PC-3 (cell line): Measurements from ENCODE around the gene SEC62. TPM values are rescaled to one million over a fixed set of nuclear protein-coding genes. Genes with fewer than 3 reads are reported as not detected.

Experiments
- ATAC-seq: fragments of 200-7000 bp; cut with Tn5 transposase; 2 replicates; pipeline ENCODE4 v1.9.1; 2020; ENCODE audit warnings: mild to moderate bottlenecking, moderate library complexity
- BruUV-seq: library from RNA; stranded (reverse); fragments of 400-500 nt; replicated peaks from 2 replicates; lab custom pipeline; 2021; lab: Mats Ljungman, UMichigan
- CTCF ChIA-PET: fragments of 300-600 bp; sonication (Branson Sonifier 250); formaldehyde crosslinking; loops from one replicate; lab custom pipeline; 2022; ENCODE audit warnings: antibody characterized with exemption; lab: Charles Lee
- POLR2A ChIA-PET: fragments of 300-600 bp; sonication (Branson Sonifier 250); formaldehyde crosslinking; loops from one replicate; lab custom pipeline; 2022; ENCODE audit warnings: antibody characterized with exemption; ENCODE audit not compliant: unreplicated experiment; lab: Charles Lee
- DNase-seq: peaks from one replicate; pipeline ENCODE4 v3.0.0-alpha.2; 2015
- H2AFZ ChIP-seq: fragments of 300-600 bp; sonication (generic); 2 replicates; pipeline ENCODE4 v1.6.0; 2016; ENCODE audit warnings: antibody characterized with exemption, low read length
- H3F3A ChIP-seq: fragments of 300-600 bp; sonication (generic); one replicate; pipeline ENCODE4 v1.6.0; 2017; ENCODE audit warnings: antibody characterized with exemption, low read length, control low read depth, mild to moderate bottlenecking; ENCODE audit not compliant: unreplicated experiment
- H3K27ac ChIP-seq: fragments of 300-600 bp; sonication (generic); 2 replicates; pipeline ENCODE4 v1.5.1; 2016; ENCODE audit warnings: mild to moderate bottlenecking, low read length
- H3K27me3 ChIP-seq: fragments of 300-600 bp; sonication (generic); 2 replicates; pipeline ENCODE4 v1.6.1; 2016; ENCODE audit warnings: low read length, mixed read lengths
- H3K36me3 ChIP-seq: fragments of 300-600 bp; sonication (generic); 2 replicates; pipeline ENCODE4 v1.6.1; 2016; ENCODE audit warnings: low read depth, mixed run types, low read length, mixed read lengths
- H3K4me1 ChIP-seq: fragments of 300-600 bp; sonication (generic); 2 replicates; pipeline ENCODE4 v1.5.1; 2016; ENCODE audit warnings: low read length; ENCODE audit not compliant: insufficient read depth
- H3K4me2 ChIP-seq: fragments of 300-600 bp; sonication (generic); 2 replicates; pipeline ENCODE4 v1.6.0; 2016; ENCODE audit warnings: low read length
- H3K4me3 ChIP-seq: fragments of 300-600 bp; sonication (generic); 2 replicates; pipeline ENCODE4 v1.5.1; 2016; ENCODE audit warnings: mild to moderate bottlenecking, low read length, mixed read lengths
- H3K79me2 ChIP-seq: fragments of 300-600 bp; sonication (generic); 2 replicates; pipeline ENCODE4 v1.6.1; 2017; ENCODE audit warnings: low read length, mixed read lengths
- H3K9ac ChIP-seq: fragments of 300-600 bp; sonication (generic); 2 replicates; pipeline ENCODE4 v1.6.0; 2016; ENCODE audit warnings: mild to moderate bottlenecking, low read length
- H3K9me2 ChIP-seq: fragments of 300-600 bp; sonication (generic); replicated peaks from 2 replicates; pipeline ENCODE4 v1.6.1; 2016; ENCODE audit warnings: mixed run types, low read length, mixed read lengths
- H3K9me3 ChIP-seq: fragments of 300-600 bp; sonication (generic); 2 replicates; pipeline ENCODE4 v1.6.1; 2016; ENCODE audit warnings: low read length, mixed read lengths
- H4K20me1 ChIP-seq: fragments of 300-600 bp; sonication (generic); 2 replicates; pipeline ENCODE4 v1.6.1; 2016; ENCODE audit warnings: low read length, mixed read lengths
- CTCF ChIP-seq: fragments of 300-600 bp; sonication (generic); conservative IDR thresholded peaks from 2 replicates; pipeline ENCODE4 v1.5.1; 2017; ENCODE audit warnings: antibody characterized with exemption, low read depth, mild to moderate bottlenecking, low read length
- EZH2 ChIP-seq: fragments of 300-600 bp; sonication (generic); IDR thresholded peaks from one replicate; pipeline ENCODE4 v1.6.1; 2017; ENCODE audit warnings: antibody characterized with exemption, mild to moderate bottlenecking, low read length; ENCODE audit not compliant: unreplicated experiment
- EZH2phosphoT487 ChIP-seq: fragments of 300-600 bp; sonication (generic); IDR thresholded peaks from 2 replicates; pipeline ENCODE4 v1.6.1; 2018; ENCODE audit warnings: mild to moderate bottlenecking, antibody characterized with exemption, low read length, borderline replicate concordance
- intact Hi-C: fragments of 100-400 bp; cut with micrococcal nuclease; formaldehyde crosslinking; loops from 2 replicates; pipeline ENCODE4 v1.9.0; 2023
- total RNA-seq: library from RNA; depleted of rRNA; stranded (reverse); fragments of >200 nt; gene quantifications from 2 replicates; pipeline ENCODE4 v1.2.3, GENCODE V29; 2014

SEC62 gene
- total RNA-seq, 1 experiment from 2014 or later = 31.8 TPM

DNA sequence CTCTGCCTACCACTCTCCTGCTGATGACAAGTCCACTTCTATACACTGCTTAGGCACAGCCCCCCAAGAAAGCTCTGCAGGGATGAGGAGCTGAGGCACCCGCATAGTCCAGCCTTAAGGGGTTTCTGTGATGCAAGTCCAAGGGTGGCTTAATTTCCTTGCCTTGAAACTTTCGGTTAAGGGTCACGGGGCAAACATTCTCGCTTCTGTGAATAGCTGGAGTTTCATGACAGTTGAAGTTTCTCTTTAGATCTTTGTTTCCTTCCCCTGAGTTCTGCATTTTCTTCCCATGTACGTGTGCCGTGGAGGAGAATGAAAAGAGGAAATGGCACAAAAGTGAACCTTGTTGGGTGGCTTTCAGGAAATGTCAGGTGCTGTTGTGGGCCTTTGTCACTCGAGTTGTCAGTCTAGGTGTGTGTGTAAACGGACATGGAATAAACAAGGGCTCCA is 78.2 kb downstream of the SEC62 start:
- ChIA-PET POLR2A (no interaction called here), CTCF (no interaction called here)
- Histone ChIP-seq H3F3A (no peaks in the 10 kb centered on the region), H3K4me2 (no peak overlapping the region), H3K36me3 (no peaks in the 10 kb centered on the region), H3K27ac (no peak overlapping the region), H3K79me2 (no peaks in the 10 kb centered on the region), H3K4me3 (no peak overlapping the region), H2AFZ (no peak overlapping the region), H3K27me3 (peaks cover 6% of the 10 kb centered on the region), H4K20me1 (no peaks in the 10 kb centered on the region), H3K9me2 (no peaks in the 10 kb centered on the region), H3K9ac (no peak overlapping the region), H3K9me3 (no peaks in the 10 kb centered on the region), H3K4me1 (peaks cover 36% of the 10 kb centered on the region)
- BruUV-seq = no TSS peak
- no peak for DNase-seq
- ATAC-seq = no peak
- TF ChIP-seq EZH2phosphoT487 (no peak), EZH2 (no peak), CTCF (no peak)
- intact Hi-C loops = no loop called here

- BruUV-seq = no TSS peak
- peak; percentile 4; the same call in 1 of the 2 replicates for ATAC-seq
- no peaks in the 10 kb centered on the region for H3K36me3 ChIP-seq
- H3K9ac ChIP-seq = no peak overlapping the region
- TF ChIP-seq CTCF (no peak), EZH2 (no peak), EZH2phosphoT487 (no peak)
- DNase-seq = peak; percentile 45
- no peaks in the 10 kb centered on the region for H3F3A ChIP-seq
- peak overlapping the region; percentile 35 for H3K4me3 ChIP-seq
- H3K4me2 ChIP-seq = peak overlapping the region; percentile 72
- H4K20me1 ChIP-seq = no peaks in the 10 kb centered on the region
- no peaks in the 10 kb centered on the region for H3K27me3 ChIP-seq
- H3K9me2 ChIP-seq = no peaks in the 10 kb centered on the region
- H3K4me1 ChIP-seq = peaks cover 42% of the 10 kb centered on the region
- H3K27ac ChIP-seq = peak overlapping the region; percentile 19
- H3K9me3 ChIP-seq = no peaks in the 10 kb centered on the region
- ChIA-PET CTCF (no interaction called here), POLR2A (no interaction called here)
- intact Hi-C loops = no loop called here
- no peak overlapping the region for H2AFZ ChIP-seq
- no peaks in the 10 kb centered on the region for H3K79me2 ChIP-seq
Observed at GRCh38 chr3:170046269-170047132, 79.9 kb downstream of the SEC62 start.

DNA sequence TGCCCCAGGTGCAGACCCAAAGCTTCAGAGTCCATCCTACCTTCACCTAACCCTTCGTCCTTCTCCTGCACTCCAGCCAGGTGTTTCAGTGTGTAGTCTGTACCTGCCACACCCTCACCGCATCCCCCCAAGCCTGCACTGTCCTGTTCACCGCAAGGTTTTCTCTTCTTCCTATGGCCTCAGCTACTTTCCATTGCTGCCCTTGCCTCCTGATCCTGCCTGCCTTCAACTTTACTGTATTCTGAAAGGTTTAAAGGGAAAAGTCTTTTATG is 80.5 kb downstream of the SEC62 start:
- CTCF ChIA-PET = no interaction called here
- BruUV-seq = no TSS peak

More for the DNA sequence above, 80.5 kb downstream of the SEC62 start:
- Histone ChIP-seq H3K9me2 (no peaks in the 10 kb centered on the region), H3K27me3 (no peaks in the 10 kb centered on the region), H3K36me3 (no peaks in the 10 kb centered on the region), H4K20me1 (no peaks in the 10 kb centered on the region), H3K4me1 (peaks cover 42% of the 10 kb centered on the region), H3K9me3 (no peaks in the 10 kb centered on the region), H3K27ac (peak overlapping the region; percentile 9; the same call in 1 of the 2 replicates), H3K9ac (no peak overlapping the region), H3F3A (no peaks in the 10 kb centered on the region), H3K79me2 (no peaks in the 10 kb centered on the region), H3K4me3 (no peak overlapping the region), H3K4me2 (peak overlapping the region; percentile 72), H2AFZ (no peak overlapping the region)
- intact Hi-C loops = no loop called here
- TF ChIP-seq EZH2 (no peak), CTCF (no peak), EZH2phosphoT487 (no peak)
- POLR2A ChIA-PET = no interaction called here
- no peak for ATAC-seq
- DNase-seq = no peak
